CD4-positive, alpha-beta T cell (primary cell): ENCODE data around the gene DCK. TPM values are rescaled to one million over a fixed set of nuclear protein-coding genes. Genes with fewer than 3 reads are reported as not detected.
"Not testable (repeated sequence)": the region's sequence is repeated elsewhere in the genome, so short reads cannot be mapped to it uniquely, and the experiment has no call there.

ENCODE experiments used
- ATAC-seq: fragments of 200-7000 bp; cut with Tn5 transposase; one replicate; pipeline ENCODE4 v1.10.0; 2022; ENCODE audit warnings: mild to moderate bottlenecking; ENCODE audit not compliant: poor library complexity
- CTCF ChIA-PET: fragments of 350-600 bp; sonication (Branson Sonifier 250); formaldehyde crosslinking; loops from one replicate; lab custom pipeline; 2021; ENCODE audit warnings: antibody characterized with exemption, inconsistent platforms; lab: Charles Lee
- POLR2A ChIA-PET: fragments of 350-600 bp; sonication (Branson Sonifier 250); formaldehyde crosslinking; loops from one replicate; lab custom pipeline; 2021; ENCODE audit warnings: antibody characterized with exemption, inconsistent platforms; lab: Charles Lee
- DNase-seq, 14 experiments: peaks; one replicate each; pipeline ENCODE4 v3.0.0-alpha.2; 2013 to 2020; ENCODE audit warnings: mixed read lengths in 2 of 14
- H3K27ac ChIP-seq, 2 donors: one replicate each; pipeline versions ENCODE4 v1.5.1 to v1.7.0; 2013; ENCODE audit warnings: low read length in 2 of 2, low read depth in 1 of 2, mild to moderate bottlenecking in 1 of 2
- H3K27me3 ChIP-seq, 2 experiments: 1 replicate in 1 of 2; 2 replicates in 1 of 2; pipeline versions ENCODE4 v1.6.1 to v1.7.0; 2013; ENCODE audit warnings: low read length in 2 of 2, control low read depth in 1 of 2, mild to moderate bottlenecking in 1 of 2, moderate library complexity in 1 of 2; ENCODE audit not compliant: insufficient read depth in 2 of 2, control insufficient read depth in 1 of 2
- H3K36me3 ChIP-seq: one replicate; pipeline ENCODE4 v1.6.1; 2013; ENCODE audit warnings: low read length, control low read depth; ENCODE audit not compliant: insufficient read depth
- H3K4me1 ChIP-seq: one replicate; pipeline ENCODE4 v1.6.1; 2013; ENCODE audit warnings: low read length, control low read depth; ENCODE audit not compliant: insufficient read depth
- H3K4me3 ChIP-seq: one replicate; pipeline ENCODE4 v1.5.1; 2013; ENCODE audit warnings: mild to moderate bottlenecking, low read length, moderate library complexity
- H3K9me3 ChIP-seq, 2 experiments: 1 replicate in 1 of 2; 2 replicates in 1 of 2; pipeline versions ENCODE4 v1.6.1 to v1.7.0; 2013; ENCODE audit warnings: low read length in 2 of 2, mild to moderate bottlenecking in 2 of 2, control low read depth in 1 of 2, moderate library complexity in 1 of 2; ENCODE audit not compliant: control insufficient read depth in 1 of 2, insufficient read depth in 1 of 2
- H3K27ac Mint-ChIP-seq: one replicate; pipeline ENCODE4 v1.8.0; 2020; ENCODE audit warnings: mixed read lengths
- H3K27me3 Mint-ChIP-seq: one replicate; pipeline ENCODE4 v1.8.0; 2021; ENCODE audit warnings: mixed read lengths
- H3K36me3 Mint-ChIP-seq: one replicate; pipeline ENCODE4 v1.8.0; 2021; ENCODE audit warnings: low read depth, mixed read lengths
- H3K4me1 Mint-ChIP-seq: one replicate; pipeline ENCODE4 v1.8.0; 2021; ENCODE audit warnings: low read depth, mixed read lengths
- H3K4me3 Mint-ChIP-seq: one replicate; pipeline ENCODE4 v1.8.0; 2020; ENCODE audit warnings: mild to moderate bottlenecking, mixed read lengths
- H3K9me3 Mint-ChIP-seq: one replicate; pipeline ENCODE4 v1.8.0; 2020; ENCODE audit warnings: mixed read lengths
- intact Hi-C, 2 experiments: fragments of 100-400 bp; cut with DNase I in 1 of 2; cut with micrococcal nuclease in 1 of 2; formaldehyde crosslinking; loops; one replicate each; pipeline versions ENCODE4 v1.15.1 to v1.9.0; 2023 to 2025; cut with DNase I, micrococcal nuclease
- total RNA-seq, 174 experiments: library from RNA in 2 of 174; stranded (reverse) in 2 of 174; gene quantifications; one replicate each; pipeline ENCODE4 v1.2.3 and lab custom pipeline; 2021 to 2026
- TF ChIP-seq, protein P1 (sequence below): fragments of 200-600 bp; IDR thresholded peaks from one replicate; pipeline ENCODE4 v1.8.0; 2022; ENCODE audit warnings: antibody characterized with exemption, mild to moderate bottlenecking

The DCK gene
- total RNA-seq, 2 experiments from 2014 or later = 12.8 to 13.9 TPM

DNA sequence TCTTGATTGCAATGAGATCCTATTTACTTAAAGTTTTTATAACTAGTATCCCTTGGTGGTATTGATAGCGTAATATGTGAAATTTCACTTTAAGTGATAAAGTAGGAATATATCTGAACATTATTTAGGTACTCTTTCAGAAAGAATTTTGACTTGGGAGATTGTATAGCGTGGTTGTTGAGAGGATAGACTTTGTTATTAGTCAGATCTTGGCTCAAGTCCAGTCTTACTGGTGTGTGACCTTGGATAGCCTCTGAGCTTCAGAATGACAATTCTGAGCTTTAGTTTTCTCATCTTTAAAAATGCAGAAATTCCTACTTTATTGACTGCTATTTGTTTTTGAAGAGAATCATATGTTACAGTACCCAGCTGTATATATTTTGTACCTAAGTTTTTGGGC lies 32.6 kb downstream of the DCK start:
- no peaks in the 10 kb centered on the region for H3K9me3 ChIP-seq
- Mint-ChIP-seq H3K27me3 (no peaks in the 10 kb centered on the region), H3K27ac (peak overlapping the region; percentile 46), H3K36me3 (peaks cover 82% of the 10 kb centered on the region), H3K4me1 (peaks cover 5% of the 10 kb centered on the region), H3K9me3 (no peaks in the 10 kb centered on the region), H3K4me3 (no peak overlapping the region)
- CTCF ChIA-PET = interaction anchor here (1.0 kb wide), 2 partner anchors 17 to 38 kb away, joined by 3 to 4 read pairs; no protein-coding TSS in a partner anchor
- no peaks in the 10 kb centered on the region for H3K27me3 ChIP-seq
- H3K27ac ChIP-seq = no peak overlapping the region
- DNase-seq (no peak), ATAC-seq (no peak)
- no peaks in the 10 kb centered on the region for H3K4me1 ChIP-seq
- intact Hi-C loops = no loop called here
- TF ChIP-seq, protein P1, sequence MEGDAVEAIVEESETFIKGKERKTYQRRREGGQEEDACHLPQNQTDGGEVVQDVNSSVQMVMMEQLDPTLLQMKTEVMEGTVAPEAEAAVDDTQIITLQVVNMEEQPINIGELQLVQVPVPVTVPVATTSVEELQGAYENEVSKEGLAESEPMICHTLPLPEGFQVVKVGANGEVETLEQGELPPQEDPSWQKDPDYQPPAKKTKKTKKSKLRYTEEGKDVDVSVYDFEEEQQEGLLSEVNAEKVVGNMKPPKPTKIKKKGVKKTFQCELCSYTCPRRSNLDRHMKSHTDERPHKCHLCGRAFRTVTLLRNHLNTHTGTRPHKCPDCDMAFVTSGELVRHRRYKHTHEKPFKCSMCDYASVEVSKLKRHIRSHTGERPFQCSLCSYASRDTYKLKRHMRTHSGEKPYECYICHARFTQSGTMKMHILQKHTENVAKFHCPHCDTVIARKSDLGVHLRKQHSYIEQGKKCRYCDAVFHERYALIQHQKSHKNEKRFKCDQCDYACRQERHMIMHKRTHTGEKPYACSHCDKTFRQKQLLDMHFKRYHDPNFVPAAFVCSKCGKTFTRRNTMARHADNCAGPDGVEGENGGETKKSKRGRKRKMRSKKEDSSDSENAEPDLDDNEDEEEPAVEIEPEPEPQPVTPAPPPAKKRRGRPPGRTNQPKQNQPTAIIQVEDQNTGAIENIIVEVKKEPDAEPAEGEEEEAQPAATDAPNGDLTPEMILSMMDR = no peak
- no peak overlapping the region for H3K4me3 ChIP-seq
- peaks cover 69% of the 10 kb centered on the region for H3K36me3 ChIP-seq
- POLR2A ChIA-PET = interaction anchor here (0.9 kb wide), 1 partner anchor 321 kb away, joined by 4 read pairs; no protein-coding TSS in a partner anchor

DNA sequence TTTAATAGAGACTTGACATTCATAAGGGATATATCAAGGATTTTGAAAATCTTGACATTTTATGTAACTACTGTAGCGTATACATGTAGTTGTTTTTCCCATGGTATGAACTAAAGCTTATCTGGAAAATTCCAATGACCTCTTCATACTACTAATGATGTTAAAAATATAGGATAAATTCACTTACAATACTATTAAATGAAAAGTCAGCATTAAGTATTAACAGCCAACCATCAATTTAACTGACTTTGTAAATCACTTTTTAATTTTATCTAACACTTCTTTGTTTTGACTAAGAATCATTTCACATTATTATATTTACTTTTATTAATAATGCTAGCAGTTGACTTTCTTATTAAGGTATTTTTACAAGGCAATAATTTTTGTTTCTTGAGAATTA lies 34.2 kb downstream of the DCK start:
- H3K27me3 ChIP-seq = no peaks in the 10 kb centered on the region
- Mint-ChIP-seq H3K4me3 (no peak overlapping the region), H3K4me1 (peaks cover 5% of the 10 kb centered on the region), H3K36me3 (peaks cover 73% of the 10 kb centered on the region), H3K9me3 (no peaks in the 10 kb centered on the region), H3K27me3 (no peaks in the 10 kb centered on the region), H3K27ac (peak overlapping the region; percentile 71)
- H3K9me3 ChIP-seq = no peaks in the 10 kb centered on the region
- ChIA-PET POLR2A (no interaction called here), CTCF (no interaction called here)
- no peaks in the 10 kb centered on the region for H3K4me1 ChIP-seq
- DNase-seq = no peak
- peaks cover 78% of the 10 kb centered on the region for H3K36me3 ChIP-seq
- ATAC-seq = no peak
- H3K4me3 ChIP-seq = no peak overlapping the region
- TF ChIP-seq, protein P1 = no peak
- intact Hi-C loops = no loop called here
- H3K27ac ChIP-seq = no peak overlapping the region

DNA sequence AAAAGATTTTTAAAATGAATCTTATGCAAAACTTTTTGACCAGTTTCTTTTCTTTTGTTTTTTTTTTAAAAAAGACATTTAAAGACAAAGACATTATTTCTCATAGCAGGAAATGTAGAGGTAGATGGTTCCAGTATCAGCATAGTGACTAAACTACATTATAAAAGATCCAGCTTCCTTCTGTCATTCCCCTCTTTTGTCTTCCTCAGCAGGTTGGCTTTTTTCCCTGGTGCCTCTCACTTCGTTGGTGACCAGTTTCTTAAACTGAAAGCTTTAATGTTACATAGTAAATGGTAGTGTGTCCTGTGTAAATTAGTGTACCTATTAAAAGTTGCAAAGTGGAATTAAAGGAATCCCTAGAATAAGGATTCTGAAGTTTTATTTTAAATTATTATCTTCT lies 36.1 kb downstream of the DCK start:
- CTCF ChIA-PET = no interaction called here

GRCh38 chr4:71032106-71032505 lies 38.7 kb downstream of the DCK start:
- H3K27ac ChIP-seq, H3K9me3 ChIP-seq, H3K27ac Mint-ChIP-seq, DNase-seq, H3K27me3 ChIP-seq, intact Hi-C loops, POLR2A ChIA-PET, H3K4me1 Mint-ChIP-seq, H3K4me1 ChIP-seq, CTCF ChIA-PET, ATAC-seq, H3K4me3 Mint-ChIP-seq, H3K27me3 Mint-ChIP-seq, H3K4me3 ChIP-seq, H3K9me3 Mint-ChIP-seq: not testable (repeated sequence)
- H3K36me3 ChIP-seq = peaks cover 58% of the 10 kb centered on the region
- H3K36me3 Mint-ChIP-seq = peaks cover 34% of the 10 kb centered on the region

More for the DNA sequence above, 36.1 kb downstream of the DCK start:
- H3K4me3 Mint-ChIP-seq = no peak overlapping the region
- H3K27me3 Mint-ChIP-seq = no peaks in the 10 kb centered on the region
- H3K4me3 ChIP-seq = no peak overlapping the region
- no peaks in the 10 kb centered on the region for H3K27me3 ChIP-seq
- no peak overlapping the region for H3K27ac Mint-ChIP-seq
- peaks cover 5% of the 10 kb centered on the region for H3K4me1 Mint-ChIP-seq
- no peaks in the 10 kb centered on the region for H3K9me3 ChIP-seq
- intact Hi-C loops = no loop called here
- peaks cover 72% of the 10 kb centered on the region for H3K36me3 ChIP-seq
- no peak for DNase-seq
- H3K36me3 Mint-ChIP-seq = peaks cover 54% of the 10 kb centered on the region
- POLR2A ChIA-PET = interaction anchor here (1.1 kb wide), 1 partner anchor 9 kb away, joined by 3 read pairs; no protein-coding TSS in a partner anchor
- H3K4me1 ChIP-seq = no peaks in the 10 kb centered on the region
- no peak for ATAC-seq
- no peaks in the 10 kb centered on the region for H3K9me3 Mint-ChIP-seq
- no peak overlapping the region for H3K27ac ChIP-seq
- TF ChIP-seq, protein P1 = no peak
